Body of pancreas (tissue), 4 donors: ENCODE measurements around the gene RNLS. TPM values are rescaled to one million over a fixed set of nuclear protein-coding genes. Genes with fewer than 3 reads are reported as not detected.

Source experiments
- ATAC-seq: fragments of 150-250 bp; one replicate; pipeline ENCODE4 v1.9.1; 2016
- DNase-seq, 4 donors: peaks; one replicate each; pipeline ENCODE4 v3.0.0-alpha.2; 2019
- H3K27ac ChIP-seq, 4 donors: fragments of 200-600 bp; sonication (generic); 1 replicate in 3 of 4; 2 replicates in 1 of 4; pipeline versions ENCODE4 v1.5.1 to v1.6.1; 2016 to 2019; ENCODE audit warnings: mild to moderate bottlenecking in 1 of 4, mixed read lengths in 1 of 4, moderate library complexity in 1 of 4
- H3K27me3 ChIP-seq, 2 donors: fragments of 200-600 bp; sonication (generic); one replicate each; pipeline ENCODE4 v1.6.0; 2016; ENCODE audit warnings: mild to moderate bottlenecking in 1 of 2
- H3K36me3 ChIP-seq, 2 donors: fragments of 200-600 bp; sonication (generic); replicated peaks in 1 of 2; 2 replicates each; pipeline ENCODE4 v1.5.1; 2016; ENCODE audit warnings: low read depth in 2 of 2; ENCODE audit not compliant: insufficient read depth in 1 of 2
- H3K4me1 ChIP-seq: fragments of 200-600 bp; sonication (generic); one replicate; pipeline ENCODE4 v1.6.0; 2016
- H3K4me3 ChIP-seq, 2 donors: fragments of 200-600 bp; sonication (generic); 1 replicate in 1 of 2; 2 replicates in 1 of 2; pipeline ENCODE4 v1.5.1; 2016 to 2019
- H3K9me3 ChIP-seq, 3 donors: fragments of 200-600 bp; sonication (generic); 1 replicate in 2 of 3; 2 replicates in 1 of 3; pipeline ENCODE4 v1.5.1; 2016
- POLR2A ChIP-seq, 3 donors: fragments of 450-650 bp; IDR thresholded peaks; one replicate each; pipeline ENCODE4 v1.6.1; 2016; ENCODE audit warnings: antibody characterized with exemption in 3 of 3, mild to moderate bottlenecking in 2 of 3
- WGBS, 2 donors: methylation state at CpG; one replicate each; pipeline ENCODE4 v1.1.5; 2017; 5-methylcytosine and 5-hydroxymethylcytosine counted together
- intact Hi-C: fragments of 100-400 bp; cut with DNase I; formaldehyde crosslinking; loops from one replicate; pipeline ENCODE4 v1.15.1; 2023
- total RNA-seq, 2 donors: library from RNA; depleted of rRNA; stranded (reverse); fragments of >200 nt; gene quantifications; one replicate each; pipeline ENCODE4 v1.1.0, GENCODE V29; 2016
- TF ChIP-seq, protein P1 (sequence below), 7 experiments: fragments of 450-650 bp in 4 of 7; fragments of 200-600 bp in 3 of 7; sonication (generic) in 3 of 7; IDR thresholded peaks; one replicate each; pipeline ENCODE4 v1.5.1; 2016 to 2019; ENCODE audit warnings: antibody characterized with exemption in 7 of 7

RNLS gene
- total RNA-seq, 2 donors from 2014 or later = 7.9 to 26.5 TPM

DNA sequence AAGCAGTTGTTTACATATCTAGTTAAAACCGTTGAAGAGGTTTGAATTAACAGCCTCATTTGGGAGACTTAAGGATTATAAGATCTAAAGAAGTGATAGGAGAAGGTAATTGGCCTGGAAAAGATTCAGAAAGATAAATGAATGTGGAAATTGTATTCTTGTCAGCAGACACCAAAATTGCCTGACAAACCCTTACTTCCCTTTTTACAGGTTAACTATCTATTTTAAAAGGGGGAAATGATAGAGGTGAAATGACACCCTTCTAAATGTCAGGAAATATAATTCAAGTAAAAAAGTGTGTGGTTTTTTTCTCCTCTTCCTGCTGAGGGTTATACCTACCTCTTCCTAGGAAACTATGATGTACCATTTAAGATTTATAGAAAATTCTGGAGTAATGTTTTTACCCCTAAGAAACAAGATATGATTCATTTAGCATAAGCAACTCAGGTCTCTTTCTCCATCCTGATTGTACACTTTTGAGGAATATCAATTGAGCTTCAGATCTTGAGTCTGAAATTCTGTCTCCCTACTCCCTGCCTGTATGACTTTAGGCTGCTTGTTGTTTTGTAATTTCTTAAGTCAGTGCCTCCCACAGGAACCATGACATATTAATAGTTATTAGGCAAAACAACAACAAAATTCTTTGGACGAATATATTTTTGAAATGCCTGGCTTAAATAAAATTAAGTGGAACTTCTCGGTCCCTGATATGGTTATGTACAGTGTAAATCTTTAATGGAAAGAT lies 250.4 kb downstream of the RNLS start:
- Histone ChIP-seq H3K4me3 (no peak overlapping the region), H3K27me3 (no peaks in the 10 kb centered on the region)
- TF ChIP-seq, protein P1, sequence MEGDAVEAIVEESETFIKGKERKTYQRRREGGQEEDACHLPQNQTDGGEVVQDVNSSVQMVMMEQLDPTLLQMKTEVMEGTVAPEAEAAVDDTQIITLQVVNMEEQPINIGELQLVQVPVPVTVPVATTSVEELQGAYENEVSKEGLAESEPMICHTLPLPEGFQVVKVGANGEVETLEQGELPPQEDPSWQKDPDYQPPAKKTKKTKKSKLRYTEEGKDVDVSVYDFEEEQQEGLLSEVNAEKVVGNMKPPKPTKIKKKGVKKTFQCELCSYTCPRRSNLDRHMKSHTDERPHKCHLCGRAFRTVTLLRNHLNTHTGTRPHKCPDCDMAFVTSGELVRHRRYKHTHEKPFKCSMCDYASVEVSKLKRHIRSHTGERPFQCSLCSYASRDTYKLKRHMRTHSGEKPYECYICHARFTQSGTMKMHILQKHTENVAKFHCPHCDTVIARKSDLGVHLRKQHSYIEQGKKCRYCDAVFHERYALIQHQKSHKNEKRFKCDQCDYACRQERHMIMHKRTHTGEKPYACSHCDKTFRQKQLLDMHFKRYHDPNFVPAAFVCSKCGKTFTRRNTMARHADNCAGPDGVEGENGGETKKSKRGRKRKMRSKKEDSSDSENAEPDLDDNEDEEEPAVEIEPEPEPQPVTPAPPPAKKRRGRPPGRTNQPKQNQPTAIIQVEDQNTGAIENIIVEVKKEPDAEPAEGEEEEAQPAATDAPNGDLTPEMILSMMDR (IDR thresholded peaks at IDR 0.05) = no peak
- TF ChIP-seq POLR2A (IDR thresholded peaks at IDR 0.05) = no peak

DNA sequence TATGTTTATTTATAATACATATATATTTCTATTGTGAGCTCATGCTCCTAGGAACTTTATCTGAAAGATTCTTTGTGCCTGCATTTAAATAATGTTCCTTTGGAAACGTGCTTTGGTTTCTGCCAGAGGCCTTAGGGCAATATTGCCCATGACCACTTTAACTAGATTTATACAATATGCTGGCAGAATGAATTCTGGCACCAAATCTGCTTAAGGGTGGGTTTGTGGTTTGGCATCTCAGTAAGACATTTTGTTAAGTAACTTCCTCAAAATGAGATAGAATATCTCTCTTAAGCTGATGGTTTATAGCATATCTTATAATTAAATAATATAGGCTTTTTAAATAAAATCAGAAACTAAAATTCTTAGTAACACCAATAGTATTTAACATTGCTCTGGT lies 252.9 kb downstream of the RNLS start:
- TF ChIP-seq, protein P1 (IDR thresholded peaks at IDR 0.05) = no peak
- TF ChIP-seq POLR2A (IDR thresholded peaks at IDR 0.05) = no peak
- WGBS, 2 donors = 58 to 80% methylated on average over 1 of the region's 1 CpG
- intact Hi-C loops = no loop called here
- ATAC-seq = no peak
- DNase-seq = no peak
- no peaks in the 10 kb centered on the region for H3K9me3 ChIP-seq
- no peak overlapping the region for H3K27ac ChIP-seq
- no peaks in the 10 kb centered on the region for H3K27me3 ChIP-seq
- H3K4me1 ChIP-seq = no peaks in the 10 kb centered on the region
- no peaks in the 10 kb centered on the region for H3K36me3 ChIP-seq
- no peak overlapping the region for H3K4me3 ChIP-seq

More for the DNA sequence above, 250.4 kb downstream of the RNLS start:
- intact Hi-C loops = no loop called here
- Histone ChIP-seq H3K4me1 (peaks cover 7% of the 10 kb centered on the region), H3K36me3 (no peaks in the 10 kb centered on the region), H3K27ac (no peak overlapping the region), H3K9me3 (no peaks in the 10 kb centered on the region)
- ATAC-seq (no peak), DNase-seq (no peak)
- WGBS, 2 donors = 73 to 80% methylated on average over 3 of the region's 3 CpGs

DNA sequence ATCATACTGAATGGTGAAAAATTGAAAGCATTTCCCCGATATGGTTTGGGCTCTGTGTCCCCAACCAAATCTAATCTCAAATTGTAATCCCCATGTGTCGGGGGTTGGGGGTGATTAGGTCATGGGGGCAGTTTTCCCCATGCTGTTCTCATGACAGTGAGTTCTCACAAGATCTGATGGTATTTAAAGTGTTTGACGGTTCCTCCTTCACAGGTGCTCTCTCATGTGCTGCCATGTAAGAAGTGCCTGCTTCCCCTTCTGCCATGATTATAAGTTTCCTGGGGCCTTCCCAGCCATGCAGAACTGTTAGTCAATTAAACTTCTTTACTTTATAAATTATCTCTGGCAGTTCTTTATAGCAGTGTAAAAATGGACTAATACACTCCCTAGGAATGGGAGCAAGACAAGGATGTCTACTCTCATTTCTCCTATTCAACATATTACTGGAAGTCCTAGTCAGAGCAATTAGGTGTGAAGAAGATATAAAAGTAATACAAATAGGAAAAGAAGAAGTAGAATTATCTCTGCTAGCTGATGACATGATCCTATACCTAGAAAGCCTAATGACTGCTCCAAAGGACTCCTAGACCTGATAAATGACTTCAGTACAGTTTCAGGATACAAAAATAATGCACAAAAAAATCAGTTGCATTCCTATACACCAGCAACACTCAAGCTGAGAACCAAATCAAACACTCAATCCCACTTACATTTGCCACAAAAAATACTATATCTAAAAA lies 260.6 kb downstream of the RNLS start:
- Histone ChIP-seq H3K36me3 (no peaks in the 10 kb centered on the region), H3K4me3 (no peak overlapping the region), H3K4me1 (no peaks in the 10 kb centered on the region), H3K27me3 (no peaks in the 10 kb centered on the region), H3K9me3 (no peaks in the 10 kb centered on the region), H3K27ac (no peak overlapping the region)
- 94 to 95% methylated on average over 3 of the region's 3 CpGs for WGBS, 2 donors
- intact Hi-C loops = no loop called here
- TF ChIP-seq, protein P1 (IDR thresholded peaks at IDR 0.05) = no peak
- TF ChIP-seq POLR2A (IDR thresholded peaks at IDR 0.05) = no peak
- no peak for ATAC-seq
- no peak for DNase-seq

DNA sequence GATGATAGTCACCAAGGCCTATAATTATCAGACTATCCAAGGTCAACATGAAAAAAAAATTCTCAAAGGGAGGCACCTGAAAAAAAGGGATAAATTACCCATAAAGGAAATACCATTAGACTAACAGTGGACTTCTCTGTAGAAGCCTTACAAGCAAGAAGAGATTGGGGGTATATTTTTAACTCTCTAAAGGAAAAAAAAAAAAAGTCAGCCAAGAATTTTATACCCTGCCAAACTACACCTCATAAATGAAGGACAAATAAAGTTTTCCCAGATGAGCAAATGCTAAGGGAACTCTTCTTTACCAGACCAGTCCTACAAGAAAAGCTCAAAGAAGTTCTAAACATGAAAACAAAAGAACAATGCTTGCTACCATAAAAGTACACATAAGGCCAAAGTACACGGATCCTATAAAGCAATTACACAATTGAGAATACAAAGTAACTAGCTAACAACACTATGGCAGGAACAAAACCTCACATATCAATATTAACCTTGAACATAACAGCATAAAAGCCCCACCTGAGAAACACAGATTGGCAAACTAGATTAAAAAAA lies 263.1 kb downstream of the RNLS start:
- no peaks in the 10 kb centered on the region for H3K4me1 ChIP-seq
- H3K4me3 ChIP-seq = no peak overlapping the region
- DNase-seq (no peak), ATAC-seq (no peak)
- no peak for TF ChIP-seq POLR2A (IDR thresholded peaks at IDR 0.05)
- TF ChIP-seq, protein P1 (IDR thresholded peaks at IDR 0.05) = no peak
- intact Hi-C loops = no loop called here
- H3K9me3 ChIP-seq = no peaks in the 10 kb centered on the region
- WGBS, 2 donors = 90 to 100% methylated on average over 1 of the region's 1 CpG
- H3K27me3 ChIP-seq = no peaks in the 10 kb centered on the region
- no peak overlapping the region for H3K27ac ChIP-seq
- no peaks in the 10 kb centered on the region for H3K36me3 ChIP-seq
